ENCODE results near the gene LIPE.
"Not testable (repeated sequence)": the region's sequence is repeated elsewhere in the genome, so short reads cannot be mapped to it uniquely, and the experiment has no call there.

Gene LIPE

GRCh38 chr19:42448306-42448705 lies 21.1 kb upstream of the LIPE start:
- DNase-seq (ENCODE audit: low spot score), result not testable (repeated sequence)

GRCh38 chr19:42445948-42446347 lies 18.8 kb upstream of the LIPE start:
- DNase-seq (ENCODE audit: low spot score), result no peak

GRCh38 chr19:42443944-42444398 lies 16.8 kb upstream of the LIPE start:
- DNase-seq (ENCODE audit: low spot score), result no peak

- DNase-seq (ENCODE audit: low spot score), result no peak
Observed at GRCh38 chr19:42442833-42443232, 15.6 kb upstream of the LIPE start, which contains the start of gene CXCL17. Gene CXCL17, minus strand, starts transcription at chr19:42442946. Its CDS starts 114 bp downstream, at chr19:42442832.

GRCh38 chr19:42441049-42441445 lies 13.9 kb upstream of the LIPE start:
- DNase-seq (ENCODE audit: low spot score), result no peak

GRCh38 chr19:42440357-42441048 lies 13.3 kb upstream of the LIPE start:
- DNase-seq (ENCODE audit: low spot score), result peak; percentile 90

GRCh38 chr19:42436006-42436405 lies 8.8 kb upstream of the LIPE start:
- no peak for DNase-seq (ENCODE audit: low spot score)

- no peak for DNase-seq (ENCODE audit: low spot score)
Observed at GRCh38 chr19:42435316-42435715, 8.1 kb upstream of the LIPE start.

- DNase-seq (ENCODE audit: low spot score), result peak; percentile 34
Observed at GRCh38 chr19:42433503-42434260, 6.5 kb upstream of the LIPE start.

GRCh38 chr19:42431486-42431885 lies 4.3 kb upstream of the LIPE start:
- DNase-seq (ENCODE audit: low spot score), result no peak

- no peak for DNase-seq (ENCODE audit: low spot score)
Observed at GRCh38 chr19:42428676-42429075, 1.5 kb upstream of the LIPE start.

GRCh38 chr19:42426643-42427042 lies 545 bp downstream of the LIPE start:
- DNase-seq (ENCODE audit: low spot score), result no peak

GRCh38 chr19:42424712-42425131 lies 2.5 kb downstream of the LIPE start:
- peak; percentile 6 for DNase-seq (ENCODE audit: low spot score)

GRCh38 chr19:42424345-42424707 lies 2.9 kb downstream of the LIPE start:
- no peak for DNase-seq (ENCODE audit: low spot score)

- DNase-seq (ENCODE audit: low spot score), result peak; percentile 97
Observed at GRCh38 chr19:42423462-42424344, 3.5 kb downstream of the LIPE start.

GRCh38 chr19:42422901-42423461 lies 4.2 kb downstream of the LIPE start:
- DNase-seq (ENCODE audit: low spot score), result no peak

GRCh38 chr19:42422092-42422900 lies 4.9 kb downstream of the LIPE start:
- peak; percentile 9 for DNase-seq (ENCODE audit: low spot score)

GRCh38 chr19:42421591-42422031 lies 5.6 kb downstream of the LIPE start:
- DNase-seq (ENCODE audit: low spot score), result peak; percentile 16

- DNase-seq (ENCODE audit: low spot score), result no peak
Observed at GRCh38 chr19:42421101-42421500, 6.1 kb downstream of the LIPE start.

GRCh38 chr19:42420055-42420544 lies 7.1 kb downstream of the LIPE start:
- DNase-seq (ENCODE audit: low spot score), result peak; percentile 70

- no peak for DNase-seq (ENCODE audit: low spot score)
Observed at GRCh38 chr19:42419309-42419708, 7.9 kb downstream of the LIPE start.
